K562 (cell line): ENCODE data around the gene KRTAP3-2. TPM values are rescaled to one million over a fixed set of nuclear protein-coding genes. Genes with fewer than 3 reads are reported as not detected.

Experiments used
- ATAC-seq: fragments of 200-7000 bp; cut with Tn5 transposase; 3 replicates; pipeline ENCODE4 v1.9.1; 2020; ENCODE audit warnings: moderate library complexity
- BruUV-seq: library from RNA; stranded (reverse); fragments of 400-500 nt; replicated peaks from 2 replicates; lab custom pipeline; 2021; lab: Mats Ljungman, UMichigan
- CTCF ChIA-PET: fragments of 300-600 bp; formaldehyde crosslinking; extraction: SDS; loops from one replicate; lab custom pipeline; 2021; ENCODE audit warnings: low intra/inter-chr PET ratio; lab: Yijun Ruan, JAX
- POLR2A ChIA-PET: fragments of 300-600, 350-650 bp; sonication (Branson Sonifier 250); formaldehyde crosslinking; extraction: SDS; loops from one replicate; lab custom pipeline; 2021; ENCODE audit warnings: antibody characterized with exemption, inconsistent platforms; lab: Yijun Ruan, JAX
- DNase-seq, 4 experiments: peaks; one replicate each; pipeline versions ENCODE4 v3.0.0 to v3.0.0-alpha.2; 2011 to 2018; ENCODE audit warnings: low spot score in 3 of 4, mixed read lengths in 3 of 4; ENCODE audit errors: extremely low read depth in 1 of 4
- FAIRE-seq: peaks from 2 replicates; lab custom pipeline; 2011; peaks lifted over from hg19 to GRCh38; lab: Jason Lieb, UNC
- H2AFZ ChIP-seq: 2 replicates; pipeline ENCODE4 v1.6.0; 2011; ENCODE audit warnings: low read depth, low read length, control low read depth, inconsistent platforms
- H3K27ac ChIP-seq: fragments of 200-600 bp; 3 replicates; pipeline ENCODE4 v1.8.0; 2011; ENCODE audit warnings: low read depth, mild to moderate bottlenecking, control low read depth, inconsistent platforms, low read length, moderate library complexity, mixed read lengths; ENCODE audit errors: extremely low read depth
- H3K27me3 ChIP-seq, 2 experiments: fragments of 300-600 bp in 1 of 2; 2 replicates in 1 of 2; 3 replicates in 1 of 2; pipeline versions ENCODE4 v1.6.0 to v1.8.0; 2011; ENCODE audit warnings: inconsistent platforms in 2 of 2, low read length in 2 of 2, mild to moderate bottlenecking in 1 of 2, mixed read lengths in 1 of 2, moderate library complexity in 1 of 2; ENCODE audit not compliant: control insufficient read depth in 2 of 2, insufficient read depth in 2 of 2
- H3K36me3 ChIP-seq: fragments of 300-600 bp; 3 replicates; pipeline ENCODE4 v1.8.0; 2011; ENCODE audit warnings: mild to moderate bottlenecking, low read length, inconsistent platforms; ENCODE audit not compliant: control insufficient read depth, insufficient read depth
- H3K4me1 ChIP-seq, 2 experiments: fragments of 200-600 bp in 1 of 2; replicated peaks in 1 of 2; 2 replicates in 1 of 2; 3 replicates in 1 of 2; pipeline versions ENCODE4 v1.5.1 to v1.8.0; 2011; ENCODE audit warnings: inconsistent platforms in 2 of 2, low read length in 2 of 2, mild to moderate bottlenecking in 1 of 2, mixed read lengths in 1 of 2, moderate library complexity in 1 of 2; ENCODE audit not compliant: control insufficient read depth in 2 of 2, insufficient read depth in 2 of 2
- H3K4me2 ChIP-seq: 2 replicates; pipeline ENCODE4 v1.6.1; 2011; ENCODE audit warnings: low read length, control low read depth, inconsistent platforms, mixed read lengths; ENCODE audit not compliant: insufficient read depth
- H3K4me3 ChIP-seq: fragments of 200-600 bp; sonication (generic), shearing (Covaris generic); 2 replicates; pipeline ENCODE4 v1.5.1; 2016; ENCODE audit warnings: control low read depth, inconsistent platforms
- H3K79me2 ChIP-seq: fragments of 200-600 bp; 3 replicates; pipeline ENCODE4 v1.8.0; 2011; ENCODE audit warnings: low read length, inconsistent platforms; ENCODE audit not compliant: control insufficient read depth, insufficient read depth
- H3K9ac ChIP-seq, 2 experiments: 2 replicates each; pipeline versions ENCODE4 v1.6.0 to v1.6.1; 2011; ENCODE audit warnings: low read depth in 2 of 2, low read length in 2 of 2, control low read depth in 1 of 2, inconsistent platforms in 1 of 2, mild to moderate bottlenecking in 1 of 2, mixed read lengths in 1 of 2; ENCODE audit not compliant: insufficient read depth in 1 of 2
- H3K9me1 ChIP-seq: one replicate; pipeline ENCODE4 v1.6.0; 2011; ENCODE audit warnings: inconsistent platforms, mild to moderate bottlenecking, low read length, moderate library complexity; ENCODE audit not compliant: control insufficient read depth, insufficient read depth
- H3K9me3 ChIP-seq: replicated peaks from 2 replicates; pipeline ENCODE4 v1.5.1; 2011; ENCODE audit warnings: low read depth, low read length, inconsistent platforms; ENCODE audit not compliant: control insufficient read depth, insufficient read depth
- H4K20me1 ChIP-seq: replicated peaks from 2 replicates; pipeline ENCODE4 v1.6.1; 2011; ENCODE audit warnings: low read length, inconsistent platforms, mixed read lengths; ENCODE audit not compliant: control insufficient read depth, insufficient read depth
- BRF1 ChIP-seq: IDR thresholded peaks from 3 replicates; pipeline ENCODE4 v1.6.1; 2011; ENCODE audit warnings: borderline replicate concordance, mild to moderate bottlenecking; ENCODE audit not compliant: insufficient read length; ENCODE audit errors: extremely low read depth
- CHD1 ChIP-seq: fragments of 200-600 bp; sonication (generic); IDR thresholded peaks from one replicate; pipeline ENCODE4 v1.6.1; 2012; ENCODE audit warnings: mild to moderate bottlenecking, moderate library complexity, low read length, inconsistent platforms
- DDX20 ChIP-seq: fragments of 450-650 bp; IDR thresholded peaks from 2 replicates; pipeline ENCODE4 v1.6.1; 2016; ENCODE audit warnings: missing genetic modification characterization, low read depth, mild to moderate bottlenecking, missing compliant biosample characterization, moderate library complexity
- GTF2B ChIP-seq: IDR thresholded peaks from 2 replicates; pipeline ENCODE4 v1.6.1; 2011; ENCODE audit not compliant: insufficient read length; ENCODE audit errors: extremely low read depth
- LCOR ChIP-seq: sonication (generic); formaldehyde crosslinking; IDR thresholded peaks from 2 replicates; pipeline ENCODE4 v1.8.0; 2022; ENCODE audit warnings: mild to moderate bottlenecking, missing genetic modification reagents
- MCM3 ChIP-seq: fragments of 450-650 bp; IDR thresholded peaks from 2 replicates; pipeline ENCODE4 v1.6.1; 2016
- NFYB ChIP-seq: IDR thresholded peaks from 2 replicates; pipeline ENCODE4 v1.6.1; 2011; ENCODE audit warnings: mild to moderate bottlenecking, moderate library complexity; ENCODE audit not compliant: insufficient read length; ENCODE audit errors: extremely low read depth
- NR2C1 ChIP-seq, 2 experiments: fragments of 450-650 bp; IDR thresholded peaks; 2 replicates each; pipeline ENCODE4 v1.6.1; 2017; ENCODE audit warnings: mild to moderate bottlenecking in 2 of 2, antibody characterized with exemption in 1 of 2, inconsistent platforms in 1 of 2, missing compliant biosample characterization in 1 of 2, missing genetic modification characterization in 1 of 2
- RBM17 ChIP-seq: fragments of 200-400 bp; formaldehyde crosslinking; IDR thresholded peaks from 2 replicates; pipeline ENCODE4 v1.6.1; 2017; ENCODE audit warnings: low read depth, mild to moderate bottlenecking, low read length, borderline replicate concordance
- RUNX1 ChIP-seq: sonication (generic); IDR thresholded peaks from 2 replicates; pipeline ENCODE4 v1.6.1; 2016; ENCODE audit warnings: antibody characterized with exemption, low read depth
- SAFB2 ChIP-seq: fragments of 200-400 bp; formaldehyde crosslinking; IDR thresholded peaks from 2 replicates; pipeline ENCODE4 v1.6.1; 2018; ENCODE audit warnings: borderline replicate concordance, low read length, low read depth, moderate library complexity; ENCODE audit not compliant: severe bottlenecking
- SAP30 ChIP-seq: fragments of 200-600 bp; sonication (generic); IDR thresholded peaks from 2 replicates; pipeline ENCODE4 v1.6.1; 2012; ENCODE audit warnings: borderline replicate concordance, low read depth, mild to moderate bottlenecking, moderate library complexity, low read length, control low read depth, inconsistent platforms; ENCODE audit not compliant: insufficient read depth, poor library complexity, severe bottlenecking
- SRSF1 ChIP-seq: fragments of 200-400 bp; formaldehyde crosslinking; IDR thresholded peaks from 2 replicates; pipeline ENCODE4 v1.6.1; 2017; ENCODE audit warnings: mild to moderate bottlenecking, low read depth, low read length, moderate library complexity
- THRB ChIP-seq: fragments of 450-650 bp; formaldehyde crosslinking; conservative IDR thresholded peaks from 2 replicates; pipeline ENCODE4 v1.4.0; 2022; ENCODE audit warnings: mild to moderate bottlenecking, missing genetic modification characterization
- USF1 ChIP-seq: sonication (generic); formaldehyde crosslinking; IDR thresholded peaks from 2 replicates; pipeline ENCODE4 v1.9.0; 2022; ENCODE audit warnings: mild to moderate bottlenecking, missing genetic modification reagents
- XRCC5 ChIP-seq: fragments of 200-400 bp; formaldehyde crosslinking; IDR thresholded peaks from 2 replicates; pipeline ENCODE4 v1.6.1; 2017; ENCODE audit warnings: low read depth, mild to moderate bottlenecking, low read length
- ZC3H11A ChIP-seq: IDR thresholded peaks from 2 replicates; pipeline ENCODE4 v1.6.1; 2012; ENCODE audit warnings: low read depth, low read length, improper control_type of control experiment
- ZKSCAN8 ChIP-seq: fragments of 200-800 bp; sonication (Bioruptor generic); IDR thresholded peaks from 2 replicates; pipeline ENCODE4 v1.6.1; 2016; ENCODE audit warnings: missing genetic modification characterization, missing compliant biosample characterization
- ZNF696 ChIP-seq: fragments of 250-450 bp; sonication (Bioruptor Pico); conservative IDR thresholded peaks from 2 replicates; pipeline ENCODE4 v1.4.0; 2020; ENCODE audit warnings: mild to moderate bottlenecking, moderate library complexity
- ZNF780A ChIP-seq: fragments of 250-450 bp; sonication (Bioruptor Pico); IDR thresholded peaks from 2 replicates; pipeline ENCODE4 v1.5.0; 2021; ENCODE audit warnings: mild to moderate bottlenecking
- WGBS: fragments of 100-300 bp; shearing (Covaris generic); methylation state at CpG from one replicate; pipeline ENCODE4 v1.1.6; 2016; ENCODE audit warnings: low coverage, mixed read lengths; ENCODE audit not compliant: insufficient coverage; ENCODE audit errors: missing lambda C conversion rate; 5-methylcytosine and 5-hydroxymethylcytosine counted together
- in situ Hi-C: fragments of 300-500 bp; cut with MboI; formaldehyde crosslinking; loops from 4 replicates; pipeline ENCODE4 v1.15.0; 2018; ENCODE audit warnings: inconsistent platforms, mixed read lengths
- intact Hi-C: fragments of 100-400 bp; cut with micrococcal nuclease; formaldehyde crosslinking; loops from 2 replicates; pipeline ENCODE4 v1.14.2; 2022
- polyA plus RNA-seq, 8 experiments: library from polyadenylated mRNA; depleted of rRNA in 4 of 8; stranded (reverse) in 5 of 8; unstranded in 3 of 8; fragments of >200 nt; fragmentation: Nextera tagmentation in 2 of 8; fragmentation: Illumina TruSeq in 1 of 8; extraction: Ambion mirVana in 2 of 8; extraction: Trizol in 1 of 8; gene quantifications; 2 replicates each; pipeline versions ENCODE4 v1.2.1 to v1.2.3, GENCODE V29; 2011 to 2014; ENCODE audit warnings: inconsistent platforms in 1 of 8, missing spikeins in 1 of 8
- total RNA-seq, 7 experiments: library from RNA; depleted of rRNA in 6 of 7; stranded (reverse); fragments of >200 nt in 6 of 7; fragmentation: Illumina TruSeq in 2 of 7; extraction: Trizol in 2 of 7; gene quantifications; 2 replicates each; pipeline versions ENCODE4 v1.2.1 to v1.2.3, GENCODE V29; 2011 to 2021; ENCODE audit warnings: low replicate concordance in 1 of 7

Gene KRTAP3-2
- total and polyA plus RNA-seq, 9 of the 15 experiments (the other 6 are each of a cell fraction or from before 2014, with no cell fraction given) = not detected

- TF ChIP-seq LCOR (CRISPR knock-in tag) = no peak
- TF ChIP-seq RUNX1 = no peak
- no peak for TF ChIP-seq CHD1
- no peak for TF ChIP-seq ZKSCAN8 (CRISPR knock-in tag)
- TF ChIP-seq XRCC5 = no peak
- no peak for TF ChIP-seq ZC3H11A
- no peak for TF ChIP-seq BRF1
These were observed 9.6 kb upstream of the KRTAP3-2 start (continued) for GRCh38 chr17:41009301-41009760.

- H3K9me3 ChIP-seq = no peaks in the 10 kb centered on the region
- H3K9ac ChIP-seq = no peak within 1 kb of the TSS
- no TSS peak for BruUV-seq
- in situ Hi-C loops (no loop called here), intact Hi-C loops (no loop called here)
- ATAC-seq (no peak), DNase-seq (no peak), FAIRE-seq (no peak)
- no peaks in the 10 kb centered on the region for H3K36me3 ChIP-seq
- no peaks in the 10 kb centered on the region for H4K20me1 ChIP-seq
- H3K9me1 ChIP-seq = no peaks in the 10 kb centered on the region
- ChIA-PET CTCF (no interaction called here), POLR2A (no interaction called here)
- no peaks in the 10 kb centered on the region for H3K79me2 ChIP-seq
- H2AFZ ChIP-seq = no peak within 1 kb of the TSS
- no peak within 1 kb of the TSS for H3K4me3 ChIP-seq
- no peak within 1 kb of the TSS for H3K4me2 ChIP-seq
- H3K27me3 ChIP-seq = peaks cover 0 to 9% of the 10 kb centered on the region in 2 experiments; a peak in 3 of 5 replicates
- no peaks in the 10 kb centered on the region; a peak in 1 of 5 replicates for H3K4me1 ChIP-seq
- 2% methylated on average over 8 of the region's 8 CpGs for WGBS
- H3K27ac ChIP-seq = no peak within 1 kb of the TSS
- no peak for TF ChIP-seq RBM17
- no peak for TF ChIP-seq SAP30
- TF ChIP-seq THRB (CRISPR knock-in tag) = no peak
- no peak for TF ChIP-seq NR2C1 (IDR thresholded peaks at IDR 0.05)
- TF ChIP-seq NR2C1 (tag; IDR thresholded peaks at IDR 0.05) = no peak
- TF ChIP-seq SAFB2 = no peak
- no peak for TF ChIP-seq MCM3
- TF ChIP-seq SRSF1 = no peak
- no peak for TF ChIP-seq ZNF780A (CRISPR knock-in tag)
- no peak for TF ChIP-seq BRF1
- TF ChIP-seq USF1 (CRISPR knock-in tag) = no peak
- no peak for TF ChIP-seq DDX20 (tag)
- TF ChIP-seq GTF2B = no peak
- no peak for TF ChIP-seq ZNF696 (CRISPR knock-in tag)
- TF ChIP-seq NFYB = no peak
These were observed 9.1 kb upstream of the KRTAP3-2 start, which contains the start of gene KRTAP3-1 for GRCh38 chr17:41008811-41009210. Gene KRTAP3-1, minus strand, starts transcription at chr17:41009128. Its CDS starts 54 bp downstream, at chr17:41009074.
